SK-N-MC (cell line): ENCODE measurements around the gene DNAJC12.

Experiments used
- EZH2 ChIP-seq: fragments of 200-600 bp; sonication (generic); IDR thresholded peaks from one replicate; pipeline ENCODE4 v1.6.1; 2017; ENCODE audit warnings: antibody characterized with exemption
- POLR2AphosphoS5 ChIP-seq: IDR thresholded peaks from 2 replicates; pipeline ENCODE4 v1.6.1; 2012; ENCODE audit warnings: mild to moderate bottlenecking, low read depth, low read length, borderline replicate concordance

DNA sequence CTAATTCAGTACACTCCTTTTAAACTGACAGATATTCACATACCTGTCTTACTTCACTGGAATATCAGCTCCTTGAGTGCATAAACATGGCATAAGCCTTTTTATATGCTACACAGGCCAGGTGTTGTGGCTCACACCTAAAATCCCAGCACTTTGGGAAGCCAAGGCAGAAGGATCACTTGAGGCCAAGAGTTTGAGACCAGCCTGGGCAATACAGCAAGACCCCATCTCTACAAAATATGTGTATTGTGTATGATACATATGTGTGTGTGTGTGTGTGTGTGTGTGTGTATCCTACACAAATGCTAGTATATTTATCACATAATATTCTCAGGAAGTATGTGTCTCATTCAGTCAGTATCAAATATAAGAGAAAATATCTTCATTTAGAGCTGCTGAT, 45.3 kb downstream of the DNAJC12 start:
- TF ChIP-seq POLR2AphosphoS5 (no peak), EZH2 (no peak)
